ENCODE results near the gene SRPRA. TPM values are rescaled to one million over a fixed set of nuclear protein-coding genes. Genes with fewer than 3 reads are reported as not detected.

The SRPRA gene
- total and polyA plus RNA-seq, 10 of the 15 experiments (the other 5 are each of a cell fraction or from before 2014, with no cell fraction given) = 29.6 to 131 (median 92.8) TPM

- TF ChIP-seq ZNF592 (IDR thresholded peaks at IDR 0.05) (no peak), SRF (IDR thresholded peaks at IDR 0.05; ENCODE audit: low read depth in 2 of 2, low read length in 2 of 2) (no peak), ZNF384 (IDR thresholded peaks at IDR 0.05; ENCODE audit: borderline replicate concordance, low read depth, low read length) (no peak), GATAD2B (conservative IDR thresholded peaks at IDR 0.05; ENCODE audit: low read depth) (no peak), CBFB (IDR thresholded peaks at IDR 0.05; ENCODE audit: low read depth) (0 out of 2 replicates have a peak, but pooled peaks have one; percentile 51), ZZZ3 (IDR thresholded peaks at IDR 0.05; ENCODE audit: control insufficient read depth, insufficient read length, low read depth) (no peak), HDGF (IDR thresholded peaks at IDR 0.05) (0 out of 2 replicates have a peak, but pooled peaks have one; percentile 19), SMC3 (IDR thresholded peaks at IDR 0.05; ENCODE audit: borderline replicate concordance, low read length) (peak; percentile 83), POLR2A (IDR thresholded peaks at IDR 0.05; ENCODE audit: low read depth, low read length) (no peak), SKIL (IDR thresholded peaks at IDR 0.05; ENCODE audit: low read depth, poor library complexity, severe bottlenecking) (peak; percentile 19), POU2F2 (IDR thresholded peaks at IDR 0.05; ENCODE audit: borderline replicate concordance, low read depth, low read length) (peak; percentile 35; the same call in 1 of the 3 replicates), NR2C2 (IDR thresholded peaks at IDR 0.05; ENCODE audit: borderline replicate concordance, control insufficient read depth, insufficient read length, low read depth) (no peak), POLR2AphosphoS2 (IDR thresholded peaks at IDR 0.05; ENCODE audit: low read depth, low read length) (no peak), BHLHE40 (IDR thresholded peaks at IDR 0.05; ENCODE audit: borderline replicate concordance in 1 of 2, low read depth in 2 of 2, low read length in 1 of 2) (peak in 1 of 2 experiments; percentile 16; a peak in 1 of 4 replicates), FOS (IDR thresholded peaks at IDR 0.05; ENCODE audit: borderline replicate concordance, extremely low read depth, insufficient read length) (no peak), ZNF207 (IDR thresholded peaks at IDR 0.05; ENCODE audit: borderline replicate concordance) (0 out of 2 replicates have a peak, but pooled peaks have one; percentile 32), BMI1 (IDR thresholded peaks at IDR 0.05; ENCODE audit: borderline replicate concordance) (no peak), PML (IDR thresholded peaks at IDR 0.05; ENCODE audit: low read length) (no peak), PAX5 (IDR thresholded peaks at IDR 0.05; ENCODE audit: borderline replicate concordance, low read depth, low read length) (no peak), LARP7 (IDR thresholded peaks at IDR 0.05) (no peak), CTCF (IDR thresholded peaks at IDR 0.05 in 2 of 3, conservative IDR thresholded peaks at IDR 0.05 in 1 of 3; ENCODE audit: control insufficient read depth in 2 of 3, extremely low read depth in 1 of 3, insufficient read depth in 1 of 3, low read depth in 3 of 3, low read length in 3 of 3) (peak; percentile 76 to 95 (median 89); a peak in 5 of 6 replicates), SIX5 (IDR thresholded peaks at IDR 0.05; ENCODE audit: low read depth, low read length, severe bottlenecking) (no peak)
These were observed 41.7 kb upstream of the SRPRA start (continued) for GRCh38 chr11:126310200-126310991.

Data from GM12878 (cell line).